SK-N-SH (cell line): ENCODE data around the gene BLOC1S3.

Experiments
- EP300 ChIP-seq, 2 experiments: IDR thresholded peaks; 2 replicates each; pipeline versions ENCODE4 v1.4.0 to v1.6.1; 2012; ENCODE audit warnings: borderline replicate concordance in 1 of 2, low read depth in 1 of 2, low read length in 1 of 2
- JUND ChIP-seq: IDR thresholded peaks from 2 replicates; pipeline ENCODE4 v1.4.0; 2012
- TF ChIP-seq, protein P1 (sequence below): fragments of 200-600 bp; sonication (generic); IDR thresholded peaks from 2 replicates; pipeline ENCODE4 v1.6.1; 2017; ENCODE audit warnings: antibody characterized with exemption, mild to moderate bottlenecking, moderate library complexity

DNA sequence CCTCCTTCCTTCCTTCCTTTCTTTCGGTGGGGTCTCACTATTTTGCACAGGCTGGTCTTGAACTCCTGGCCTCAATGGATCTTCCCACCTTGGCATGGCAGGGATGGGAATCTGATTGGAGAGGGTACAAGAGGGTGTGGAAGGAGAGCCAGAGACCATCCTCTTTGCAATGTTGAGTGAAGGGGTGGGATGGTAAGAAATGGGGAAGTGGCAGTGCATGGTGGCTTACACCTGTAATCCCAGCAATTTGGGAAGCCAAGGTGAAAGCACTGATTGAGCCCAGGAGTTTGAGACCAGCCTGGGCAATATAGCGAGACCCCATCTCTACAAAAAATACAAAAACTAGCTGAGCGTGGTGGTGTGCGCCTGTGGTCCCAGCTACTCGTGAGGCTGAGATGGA, 5.5 kb downstream of the BLOC1S3 start:
- TF ChIP-seq, protein P1, sequence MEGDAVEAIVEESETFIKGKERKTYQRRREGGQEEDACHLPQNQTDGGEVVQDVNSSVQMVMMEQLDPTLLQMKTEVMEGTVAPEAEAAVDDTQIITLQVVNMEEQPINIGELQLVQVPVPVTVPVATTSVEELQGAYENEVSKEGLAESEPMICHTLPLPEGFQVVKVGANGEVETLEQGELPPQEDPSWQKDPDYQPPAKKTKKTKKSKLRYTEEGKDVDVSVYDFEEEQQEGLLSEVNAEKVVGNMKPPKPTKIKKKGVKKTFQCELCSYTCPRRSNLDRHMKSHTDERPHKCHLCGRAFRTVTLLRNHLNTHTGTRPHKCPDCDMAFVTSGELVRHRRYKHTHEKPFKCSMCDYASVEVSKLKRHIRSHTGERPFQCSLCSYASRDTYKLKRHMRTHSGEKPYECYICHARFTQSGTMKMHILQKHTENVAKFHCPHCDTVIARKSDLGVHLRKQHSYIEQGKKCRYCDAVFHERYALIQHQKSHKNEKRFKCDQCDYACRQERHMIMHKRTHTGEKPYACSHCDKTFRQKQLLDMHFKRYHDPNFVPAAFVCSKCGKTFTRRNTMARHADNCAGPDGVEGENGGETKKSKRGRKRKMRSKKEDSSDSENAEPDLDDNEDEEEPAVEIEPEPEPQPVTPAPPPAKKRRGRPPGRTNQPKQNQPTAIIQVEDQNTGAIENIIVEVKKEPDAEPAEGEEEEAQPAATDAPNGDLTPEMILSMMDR, result no peak
- no peak for TF ChIP-seq EP300 (IDR thresholded peaks at IDR 0.05; ENCODE audit: borderline replicate concordance in 1 of 2, low read depth in 1 of 2, low read length in 1 of 2)
- no peak for TF ChIP-seq JUND
